Endothelial cell of umbilical vein (primary cell): ENCODE data around the gene ADCY3. TPM values are rescaled to one million over a fixed set of nuclear protein-coding genes. Genes with fewer than 3 reads are reported as not detected.

Experiments used
- BruUV-seq: library from RNA; stranded (reverse); fragments of 400-500 nt; replicated peaks from 2 replicates; lab custom pipeline; 2021; lab: Mats Ljungman, UMichigan
- CTCF ChIA-PET: fragments of 300-600, 350-600 bp; sonication (Branson Sonifier 250); formaldehyde crosslinking; loops from one replicate; lab custom pipeline; 2021; ENCODE audit warnings: antibody characterized with exemption, inconsistent platforms; lab: Charles Lee
- POLR2A ChIA-PET: fragments of 300-600, 350-600 bp; sonication (Branson Sonifier 250); formaldehyde crosslinking; loops from one replicate; lab custom pipeline; 2021; ENCODE audit warnings: antibody characterized with exemption, inconsistent platforms; lab: Charles Lee
- DNase-seq: peaks from one replicate; pipeline ENCODE4 v3.0.0-alpha.2; 2011; ENCODE audit warnings: low read depth, low spot score
- FAIRE-seq: peaks from 2 replicates; lab custom pipeline; 2011; peaks lifted over from hg19 to GRCh38; lab: Jason Lieb, UNC
- H2AFZ ChIP-seq: 2 replicates; pipeline ENCODE4 v1.6.0; 2012; ENCODE audit warnings: low read depth, low read length, control low read depth, inconsistent platforms
- H3K27ac ChIP-seq: 2 replicates; pipeline ENCODE4 v1.5.1; 2011; ENCODE audit warnings: low read depth, mild to moderate bottlenecking, control low read depth, low read length, moderate library complexity; ENCODE audit not compliant: insufficient read depth
- H3K27me3 ChIP-seq, 2 experiments: 2 replicates each; pipeline versions ENCODE4 v1.6.0 to v1.6.1; 2011; ENCODE audit warnings: low read length in 2 of 2, mixed read lengths in 1 of 2; ENCODE audit not compliant: control insufficient read depth in 2 of 2, insufficient read depth in 2 of 2
- H3K36me3 ChIP-seq, 2 experiments: 2 replicates in 1 of 2; 3 replicates in 1 of 2; pipeline ENCODE4 v1.5.1; 2011; ENCODE audit warnings: low read length in 2 of 2, mild to moderate bottlenecking in 1 of 2, moderate library complexity in 1 of 2; ENCODE audit not compliant: control insufficient read depth in 2 of 2, insufficient read depth in 2 of 2; ENCODE audit errors: extremely low read depth in 1 of 2
- H3K4me1 ChIP-seq: 3 replicates; pipeline ENCODE4 v1.5.1; 2011; ENCODE audit warnings: mild to moderate bottlenecking, low read length; ENCODE audit not compliant: control insufficient read depth, insufficient read depth; ENCODE audit errors: extremely low read depth
- H3K4me2 ChIP-seq: 2 replicates; pipeline ENCODE4 v1.6.1; 2011; ENCODE audit warnings: low read length, control low read depth, mixed read lengths; ENCODE audit not compliant: insufficient read depth
- H3K4me3 ChIP-seq, 3 experiments: fragments of 200-600 bp in 1 of 3; sonication (generic), shearing (Covaris generic) in 1 of 3; replicated peaks in 1 of 3; 2 replicates each; pipeline ENCODE4 v1.5.1; 2011 to 2016; ENCODE audit warnings: control low read depth in 3 of 3, low read length in 3 of 3, mild to moderate bottlenecking in 2 of 3, inconsistent platforms in 1 of 3, low read depth in 1 of 3, moderate library complexity in 1 of 3; ENCODE audit not compliant: insufficient read depth in 1 of 3
- H3K79me2 ChIP-seq: 2 replicates; pipeline ENCODE4 v1.6.0; 2012; ENCODE audit warnings: low read length, inconsistent platforms; ENCODE audit not compliant: control insufficient read depth, insufficient read depth
- H3K9ac ChIP-seq: replicated peaks from 2 replicates; pipeline ENCODE3; 2011; ENCODE audit warnings: low read length, control low read depth; ENCODE audit not compliant: insufficient read depth; ENCODE audit errors: extremely low read depth
- H3K9me1 ChIP-seq: replicated peaks from 3 replicates; pipeline ENCODE4 v1.6.0; 2011; ENCODE audit warnings: mild to moderate bottlenecking, low read length; ENCODE audit not compliant: control insufficient read depth, insufficient read depth; ENCODE audit errors: extremely low read depth
- H3K9me3 ChIP-seq: replicated peaks from 2 replicates; pipeline ENCODE4 v1.5.1; 2012; ENCODE audit warnings: low read length, inconsistent platforms; ENCODE audit not compliant: control insufficient read depth, insufficient read depth
- H4K20me1 ChIP-seq: replicated peaks from 2 replicates; pipeline ENCODE3; 2011; ENCODE audit warnings: mild to moderate bottlenecking, low read length; ENCODE audit not compliant: control insufficient read depth, insufficient read depth; ENCODE audit errors: extremely low read depth
- CTCF ChIP-seq, 2 donors: IDR thresholded peaks; 1 replicate in 1 of 2; 2 replicates in 1 of 2; pipeline ENCODE4 v1.5.1; 2011; ENCODE audit warnings: low read length in 2 of 2, mild to moderate bottlenecking in 2 of 2, moderate library complexity in 2 of 2, control low read depth in 1 of 2, inconsistent platforms in 1 of 2, low read depth in 1 of 2; ENCODE audit not compliant: insufficient read depth in 1 of 2; ENCODE audit errors: extremely low read depth in 1 of 2
- EZH2 ChIP-seq: IDR thresholded peaks from 2 replicates; pipeline ENCODE4 v1.6.1; 2012; ENCODE audit warnings: borderline replicate concordance, low read depth, mild to moderate bottlenecking, moderate library complexity, low read length, inconsistent platforms; ENCODE audit not compliant: severe bottlenecking
- FOS ChIP-seq: IDR thresholded peaks from 2 replicates; pipeline ENCODE4 v1.6.1; 2011; ENCODE audit warnings: mild to moderate bottlenecking, low read length, moderate library complexity, borderline replicate concordance; ENCODE audit not compliant: insufficient read depth
- GATA2 ChIP-seq: IDR thresholded peaks from 2 replicates; pipeline ENCODE4 v1.7.0; 2011; ENCODE audit warnings: low read depth, mild to moderate bottlenecking, moderate library complexity, mixed read lengths, low read length; ENCODE audit not compliant: insufficient read length, insufficient read depth
- JUN ChIP-seq: IDR thresholded peaks from 2 replicates; pipeline ENCODE4 v1.6.1; 2011; ENCODE audit warnings: borderline replicate concordance, low read depth; ENCODE audit not compliant: insufficient read length, insufficient read depth
- MAX ChIP-seq: IDR thresholded peaks from 2 replicates; pipeline ENCODE4 v1.6.1; 2011; ENCODE audit not compliant: insufficient read depth, insufficient read length
- MYC ChIP-seq: IDR thresholded peaks from one replicate; pipeline ENCODE4 v1.6.1; 2011; ENCODE audit warnings: mild to moderate bottlenecking, low read depth, low read length
- POLR2A ChIP-seq: IDR thresholded peaks from 2 replicates; pipeline ENCODE4 v1.6.1; 2012; ENCODE audit warnings: low read depth, mild to moderate bottlenecking, control low read depth, low read length
- POLR2AphosphoS5 ChIP-seq: IDR thresholded peaks from 2 replicates; pipeline ENCODE4 v1.6.1; 2012; ENCODE audit warnings: low read depth, mild to moderate bottlenecking, control low read depth, low read length, moderate library complexity; ENCODE audit not compliant: insufficient read depth
- dilution Hi-C: fragments of 300-500 bp; cut with MboI; formaldehyde crosslinking; loops from one replicate; pipeline ENCODE4 v1.15.0; 2019; ENCODE audit warnings: low sequenced_read_pairs; ENCODE audit not compliant: extremely low pct_ligation_motif_present
- intact Hi-C: fragments of 100-400 bp; cut with micrococcal nuclease; formaldehyde crosslinking; loops from one replicate; pipeline ENCODE4 v1.10.0; 2022
- polyA plus RNA-seq, 4 experiments: library from polyadenylated mRNA; depleted of rRNA in 3 of 4; stranded (reverse) in 3 of 4; unstranded in 1 of 4; fragments of >200 nt; gene quantifications; 2 replicates each; pipeline versions ENCODE4 v1.2.1 to v1.2.3, GENCODE V29; 2011 to 2012; ENCODE audit warnings: missing spikeins in 1 of 4
- total RNA-seq: library from RNA; stranded (reverse); gene quantifications from 2 replicates; pipeline ENCODE4 v1.2.3, GENCODE V29; 2021

ADCY3 gene
- total and polyA plus RNA-seq, 2 donors (not counting 3 experiments of a cell fraction or from before 2014, with no cell fraction given), result 54.0 to 61.3 TPM

GRCh38 chr2:24889221-24889620 lies 30.8 kb downstream of the ADCY3 start:
- BruUV-seq, result no TSS peak
- dilution Hi-C loops, result no loop called here
- Histone ChIP-seq H3K9me3 (no peaks in the 10 kb centered on the region), H3K36me3 (no peaks in the 10 kb centered on the region), H3K79me2 (peaks cover 2% of the 10 kb centered on the region), H3K9ac (no peak overlapping the region), H3K9me1 (no peaks in the 10 kb centered on the region), H2AFZ (no peak overlapping the region), H3K4me1 (peaks cover 15% of the 10 kb centered on the region), H3K27me3 (no peaks in the 10 kb centered on the region), H3K27ac (no peak overlapping the region), H3K4me2 (no peak overlapping the region), H3K4me3 (no peak overlapping the region), H4K20me1 (no peaks in the 10 kb centered on the region)
- TF ChIP-seq JUN (no peak), CTCF (IDR thresholded peaks at IDR 0.05; ENCODE audit: extremely low read depth in 1 of 2, insufficient read depth in 1 of 2, low read depth in 1 of 2, low read length in 2 of 2) (no peak), POLR2A (no peak), POLR2AphosphoS5 (no peak), MAX (no peak), EZH2 (no peak), MYC (no peak), FOS (no peak), GATA2 (no peak)
- FAIRE-seq, result no peak
- intact Hi-C loops, result no loop called here
- DNase-seq, result no peak
- CTCF ChIA-PET, result no interaction called here
- POLR2A ChIA-PET, result no interaction called here
